ENCODE data around the gene ARHGAP30.

DNA sequence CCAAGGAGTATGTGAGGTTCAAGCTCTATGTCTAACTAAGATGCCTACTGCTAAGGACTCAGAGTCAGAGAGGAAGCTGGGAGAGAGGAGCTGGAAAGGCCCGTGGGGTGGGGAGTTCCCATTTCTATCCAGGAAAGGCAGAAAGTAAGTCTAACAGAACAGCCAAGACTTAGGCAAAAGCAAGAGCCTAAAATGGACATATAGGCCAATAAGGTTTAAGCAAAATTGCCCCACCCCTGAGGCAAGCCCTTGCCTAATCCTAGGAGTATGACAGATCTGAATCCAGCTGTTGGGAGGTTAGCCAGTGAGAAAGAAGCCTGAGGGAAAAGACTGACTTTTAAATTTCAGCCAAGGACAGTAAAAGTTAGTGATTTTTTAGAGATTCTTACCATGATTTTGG, 26.8 kb upstream of the ARHGAP30 start:
- TF ChIP-seq POLR2AphosphoS5 (IDR thresholded peaks at IDR 0.05; ENCODE audit: low read depth, low read length) (no peak), POLR2A (IDR thresholded peaks at IDR 0.05; ENCODE audit: low read depth, low read length) (no peak), SPI1 (IDR thresholded peaks at IDR 0.05; ENCODE audit: low read depth, low read length) (no peak), TAF1 (IDR thresholded peaks at IDR 0.05; ENCODE audit: low read depth, low read length) (no peak), POU2F2 (IDR thresholded peaks at IDR 0.05; ENCODE audit: low read depth, low read length) (no peak)

Measured in GM12891 (cell line).